ENCODE measurements around the gene PTPRN2.

The PTPRN2 gene

GRCh38 chr7:157801113-157801512, 786.5 kb downstream of the PTPRN2 start:
- no peak for DNase-seq (ENCODE audit: low read depth in 2 of 2)

- no peak for DNase-seq (ENCODE audit: low read depth in 2 of 2)
Observed at GRCh38 chr7:157800281-157800680, 787.3 kb downstream of the PTPRN2 start.

- DNase-seq (ENCODE audit: low read depth in 2 of 2), result no peak
Observed at GRCh38 chr7:157799076-157799685, 788.4 kb downstream of the PTPRN2 start.

- DNase-seq (ENCODE audit: low read depth in 2 of 2), result no peak
Observed at GRCh38 chr7:157797361-157797760, 790.3 kb downstream of the PTPRN2 start.

- DNase-seq (ENCODE audit: low read depth in 2 of 2), result no peak
Observed at GRCh38 chr7:157796846-157797245, 790.8 kb downstream of the PTPRN2 start.

GRCh38 chr7:157795643-157796042, 792.0 kb downstream of the PTPRN2 start:
- DNase-seq (ENCODE audit: low read depth in 2 of 2), result no peak

- no peak for DNase-seq (ENCODE audit: low read depth in 2 of 2)
Observed at GRCh38 chr7:157795199-157795598, 792.4 kb downstream of the PTPRN2 start.

GRCh38 chr7:157794746-157795065, 792.9 kb downstream of the PTPRN2 start:
- no peak for DNase-seq (ENCODE audit: low read depth in 2 of 2)

- no peak for DNase-seq (ENCODE audit: low read depth in 2 of 2)
Observed at GRCh38 chr7:157793973-157794745, 793.5 kb downstream of the PTPRN2 start.

- no peak for DNase-seq (ENCODE audit: low read depth in 2 of 2)
Observed at GRCh38 chr7:157793087-157793353, 794.6 kb downstream of the PTPRN2 start.

- DNase-seq (ENCODE audit: low read depth in 2 of 2), result no peak
Observed at GRCh38 chr7:157792241-157793086, 795.2 kb downstream of the PTPRN2 start.

- DNase-seq (ENCODE audit: low read depth in 2 of 2), result no peak
Observed at GRCh38 chr7:157791666-157792065, 796.0 kb downstream of the PTPRN2 start.

- no peak for DNase-seq (ENCODE audit: low read depth in 2 of 2)
Observed at GRCh38 chr7:157791261-157791660, 796.4 kb downstream of the PTPRN2 start.

- no peak for DNase-seq (ENCODE audit: low read depth in 2 of 2)
Observed at GRCh38 chr7:157789942-157790341, 797.7 kb downstream of the PTPRN2 start.

- no peak for DNase-seq (ENCODE audit: low read depth in 2 of 2)
Observed at GRCh38 chr7:157789094-157789493, 798.5 kb downstream of the PTPRN2 start.

- no peak for DNase-seq (ENCODE audit: low read depth in 2 of 2)
Observed at GRCh38 chr7:157788573-157788972, 799.0 kb downstream of the PTPRN2 start.

- DNase-seq (ENCODE audit: low read depth in 2 of 2), result no peak
Observed at GRCh38 chr7:157787275-157787701, 800.3 kb downstream of the PTPRN2 start.

- no peak for DNase-seq (ENCODE audit: low read depth in 2 of 2)
Observed at GRCh38 chr7:157786375-157787274, 801.0 kb downstream of the PTPRN2 start.

GRCh38 chr7:157785486-157786186, 802.0 kb downstream of the PTPRN2 start:
- DNase-seq (ENCODE audit: low read depth in 2 of 2), result no peak

GRCh38 chr7:157784979-157785441, 802.6 kb downstream of the PTPRN2 start:
- no peak for DNase-seq (ENCODE audit: low read depth in 2 of 2)
